WTC11 (cell line): ENCODE results near the gene DEFB114. TPM values are rescaled to one million over a fixed set of nuclear protein-coding genes. Genes with fewer than 3 reads are reported as not detected.

Experiments
- ATAC-seq: fragments of 200-7000 bp; cut with Tn5 transposase; 2 replicates; pipeline ENCODE4 v1.10.0; 2021; ENCODE audit warnings: mild to moderate bottlenecking, moderate library complexity
- Bru-seq: library from RNA; stranded (reverse); fragments of 400-500 nt; gene quantifications from one replicate; lab custom pipeline; 2021; lab: Mats Ljungman, UMichigan
- CTCF ChIA-PET: fragments of 300-600 bp; sonication (Branson Sonifier 250); formaldehyde crosslinking; loops from one replicate; lab custom pipeline; 2021; ENCODE audit warnings: antibody characterized with exemption; lab: Charles Lee
- POLR2A ChIA-PET: fragments of 350-600 bp; sonication (Branson Sonifier 250); formaldehyde crosslinking; loops from one replicate; lab custom pipeline; 2021; ENCODE audit warnings: antibody characterized with exemption; lab: Charles Lee
- DNase-seq: peaks from one replicate; pipeline ENCODE4 v3.0.0; 2021; ENCODE audit warnings: low spot score
- H3K27ac Mint-ChIP-seq: 2 replicates; pipeline ENCODE4 v1.8.0; 2021; ENCODE audit warnings: mixed read lengths
- H3K27me3 Mint-ChIP-seq: 2 replicates; pipeline ENCODE4 v1.8.0; 2021; ENCODE audit warnings: low read depth, mild to moderate bottlenecking, moderate library complexity, mixed read lengths
- H3K36me3 Mint-ChIP-seq: 2 replicates; pipeline ENCODE4 v1.8.0; 2021; ENCODE audit warnings: mixed read lengths
- H3K4me1 Mint-ChIP-seq: 2 replicates; pipeline ENCODE4 v1.8.0; 2022; ENCODE audit warnings: mixed read lengths
- H3K4me3 Mint-ChIP-seq: 2 replicates; pipeline ENCODE4 v1.8.0; 2021; ENCODE audit warnings: mild to moderate bottlenecking, moderate library complexity, mixed read lengths
- H3K9me3 Mint-ChIP-seq: 2 replicates; pipeline ENCODE4 v1.8.0; 2021; ENCODE audit warnings: mixed read lengths
- CREB1 ChIP-seq: sonication (generic); formaldehyde crosslinking; IDR thresholded peaks from 2 replicates; pipeline ENCODE4 v1.8.0; 2023; ENCODE audit warnings: mild to moderate bottlenecking, missing genetic modification reagents
- CREM ChIP-seq: sonication (generic); formaldehyde crosslinking; IDR thresholded peaks from 2 replicates; pipeline ENCODE4 v1.8.1; 2022; ENCODE audit warnings: mild to moderate bottlenecking, missing genetic modification reagents, moderate library complexity
- E2F5 ChIP-seq: sonication (generic); formaldehyde crosslinking; IDR thresholded peaks from 2 replicates; pipeline ENCODE4 v1.8.1; 2022; ENCODE audit warnings: mild to moderate bottlenecking, moderate library complexity, missing genetic modification reagents
- EMX1 ChIP-seq: fragments of 250-450 bp; sonication (Bioruptor Pico); IDR thresholded peaks from 2 replicates; pipeline ENCODE4 v1.8.0; 2021; ENCODE audit warnings: mild to moderate bottlenecking
- FOXP1 ChIP-seq: sonication (generic); formaldehyde crosslinking; IDR thresholded peaks from 2 replicates; pipeline ENCODE4 v1.8.0; 2022; ENCODE audit warnings: missing genetic modification reagents, mild to moderate bottlenecking, moderate library complexity, borderline replicate concordance
- GTF2I ChIP-seq: fragments of 250-450 bp; sonication (Bioruptor Pico); conservative IDR thresholded peaks from 2 replicates; pipeline ENCODE4 v1.4.0; 2021; ENCODE audit warnings: mild to moderate bottlenecking
- NR3C1 ChIP-seq: sonication (generic); formaldehyde crosslinking; conservative IDR thresholded peaks from 2 replicates; pipeline ENCODE4 v1.8.1; 2023; ENCODE audit warnings: low read depth, mild to moderate bottlenecking, missing genetic modification reagents
- OVOL2 ChIP-seq: fragments of 250-450 bp; sonication (Bioruptor Pico); IDR thresholded peaks from 2 replicates; pipeline ENCODE4 v1.9.0; 2021; ENCODE audit warnings: mild to moderate bottlenecking, borderline replicate concordance
- RELA ChIP-seq: sonication (generic); formaldehyde crosslinking; IDR thresholded peaks from 2 replicates; pipeline ENCODE4 v1.8.1; 2022; ENCODE audit warnings: missing genetic modification reagents, mild to moderate bottlenecking, borderline replicate concordance
- SMAD4 ChIP-seq: sonication (generic); formaldehyde crosslinking; IDR thresholded peaks from 2 replicates; pipeline ENCODE4 v1.8.0; 2022; ENCODE audit warnings: mild to moderate bottlenecking, missing genetic modification reagents
- SOX15 ChIP-seq: fragments of 250-450 bp; sonication (Bioruptor Pico); IDR thresholded peaks from 2 replicates; pipeline ENCODE4 v1.9.0; 2021; ENCODE audit warnings: mild to moderate bottlenecking
- TEAD4 ChIP-seq: sonication (generic); formaldehyde crosslinking; IDR thresholded peaks from 2 replicates; pipeline ENCODE4 v1.8.0; 2022; ENCODE audit warnings: mild to moderate bottlenecking, missing genetic modification reagents
- long read RNA-seq, 3 experiments: library from RNA in 1 of 3; library from capped mRNA in 1 of 3; library from polyadenylated mRNA in 1 of 3; unstranded in 2 of 3; stranded (forward) in 1 of 3; transcript quantifications; one replicate each; pipeline ENCODE4 v2.0.0, GENCODE V29; 2021
- total RNA-seq: library from RNA; stranded (reverse); gene quantifications from 3 replicates; pipeline ENCODE4 v1.2.3, GENCODE V29; 2021
- TF ChIP-seq, protein P1 (sequence below): sonication (generic); formaldehyde crosslinking; conservative IDR thresholded peaks from 2 replicates; pipeline ENCODE4 v1.8.1; 2023; ENCODE audit warnings: mild to moderate bottlenecking, low read depth, missing genetic modification reagents, moderate library complexity
- TF ChIP-seq, protein P2 (sequence below): sonication (generic); formaldehyde crosslinking; IDR thresholded peaks from 2 replicates; pipeline ENCODE4 v1.8.0; 2023; ENCODE audit warnings: mild to moderate bottlenecking, missing genetic modification reagents
- TF ChIP-seq, protein P3 (sequence below): sonication (generic); formaldehyde crosslinking; IDR thresholded peaks from 2 replicates; pipeline ENCODE4 v1.8.1; 2022; ENCODE audit warnings: missing genetic modification reagents, borderline replicate concordance
- TF ChIP-seq, protein P4 (sequence below): sonication (generic); formaldehyde crosslinking; IDR thresholded peaks from 2 replicates; pipeline ENCODE4 v1.8.0; 2022; ENCODE audit warnings: missing genetic modification reagents
- TF ChIP-seq, protein P5 (sequence below): fragments of 250-450 bp; sonication (Bioruptor Pico); conservative IDR thresholded peaks from 2 replicates; pipeline ENCODE4 v1.9.0; 2021; ENCODE audit warnings: mild to moderate bottlenecking
- TF ChIP-seq, protein P6 (sequence below): sonication (generic); formaldehyde crosslinking; IDR thresholded peaks from 2 replicates; pipeline ENCODE4 v1.8.1; 2022; ENCODE audit warnings: low read depth, missing genetic modification reagents, borderline replicate concordance

DEFB114 gene
- not detected in 3 replicates for total RNA-seq
- Bru-seq, nascent RNA = not detected
- long read RNA-seq, experiment 1 = 0 reads
- long read RNA-seq, experiment 2 = 0 reads
- long read RNA-seq, experiment 3 = 0 reads

GRCh38 chr6:49964064-49964463, at the start of gene DEFB114:
DEFB114 (minus strand) TSS chr6:49964164; CDS start chr6:49964105, 59 bp downstream.
- POLR2A ChIA-PET = no interaction called here
- Mint-ChIP-seq H3K9me3 (peaks cover 9% of the 10 kb centered on the region), H3K27ac (no peak within 1 kb of the TSS), H3K4me3 (no peak within 1 kb of the TSS), H3K4me1 (peaks cover 37% of the 10 kb centered on the region), H3K36me3 (peaks cover 7% of the 10 kb centered on the region), H3K27me3 (no peaks in the 10 kb centered on the region)
- CTCF ChIA-PET = no interaction called here
- ATAC-seq (no peak), DNase-seq (no peak)
- TF ChIP-seq RELA (CRISPR knock-in tag) = no peak
- TF ChIP-seq, protein P1, sequence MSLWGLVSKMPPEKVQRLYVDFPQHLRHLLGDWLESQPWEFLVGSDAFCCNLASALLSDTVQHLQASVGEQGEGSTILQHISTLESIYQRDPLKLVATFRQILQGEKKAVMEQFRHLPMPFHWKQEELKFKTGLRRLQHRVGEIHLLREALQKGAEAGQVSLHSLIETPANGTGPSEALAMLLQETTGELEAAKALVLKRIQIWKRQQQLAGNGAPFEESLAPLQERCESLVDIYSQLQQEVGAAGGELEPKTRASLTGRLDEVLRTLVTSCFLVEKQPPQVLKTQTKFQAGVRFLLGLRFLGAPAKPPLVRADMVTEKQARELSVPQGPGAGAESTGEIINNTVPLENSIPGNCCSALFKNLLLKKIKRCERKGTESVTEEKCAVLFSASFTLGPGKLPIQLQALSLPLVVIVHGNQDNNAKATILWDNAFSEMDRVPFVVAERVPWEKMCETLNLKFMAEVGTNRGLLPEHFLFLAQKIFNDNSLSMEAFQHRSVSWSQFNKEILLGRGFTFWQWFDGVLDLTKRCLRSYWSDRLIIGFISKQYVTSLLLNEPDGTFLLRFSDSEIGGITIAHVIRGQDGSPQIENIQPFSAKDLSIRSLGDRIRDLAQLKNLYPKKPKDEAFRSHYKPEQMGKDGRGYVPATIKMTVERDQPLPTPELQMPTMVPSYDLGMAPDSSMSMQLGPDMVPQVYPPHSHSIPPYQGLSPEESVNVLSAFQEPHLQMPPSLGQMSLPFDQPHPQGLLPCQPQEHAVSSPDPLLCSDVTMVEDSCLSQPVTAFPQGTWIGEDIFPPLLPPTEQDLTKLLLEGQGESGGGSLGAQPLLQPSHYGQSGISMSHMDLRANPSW (CRISPR knock-in tag) = no peak
- no peak for TF ChIP-seq NR3C1 (CRISPR knock-in tag)
- no peak for TF ChIP-seq GTF2I (CRISPR knock-in tag)
- TF ChIP-seq TEAD4 (CRISPR knock-in tag) = no peak
- no peak for TF ChIP-seq FOXP1 (CRISPR knock-in tag)
- TF ChIP-seq CREM = no peak
- no peak for TF ChIP-seq SOX15
- no peak for TF ChIP-seq SMAD4
- TF ChIP-seq, protein P2, sequence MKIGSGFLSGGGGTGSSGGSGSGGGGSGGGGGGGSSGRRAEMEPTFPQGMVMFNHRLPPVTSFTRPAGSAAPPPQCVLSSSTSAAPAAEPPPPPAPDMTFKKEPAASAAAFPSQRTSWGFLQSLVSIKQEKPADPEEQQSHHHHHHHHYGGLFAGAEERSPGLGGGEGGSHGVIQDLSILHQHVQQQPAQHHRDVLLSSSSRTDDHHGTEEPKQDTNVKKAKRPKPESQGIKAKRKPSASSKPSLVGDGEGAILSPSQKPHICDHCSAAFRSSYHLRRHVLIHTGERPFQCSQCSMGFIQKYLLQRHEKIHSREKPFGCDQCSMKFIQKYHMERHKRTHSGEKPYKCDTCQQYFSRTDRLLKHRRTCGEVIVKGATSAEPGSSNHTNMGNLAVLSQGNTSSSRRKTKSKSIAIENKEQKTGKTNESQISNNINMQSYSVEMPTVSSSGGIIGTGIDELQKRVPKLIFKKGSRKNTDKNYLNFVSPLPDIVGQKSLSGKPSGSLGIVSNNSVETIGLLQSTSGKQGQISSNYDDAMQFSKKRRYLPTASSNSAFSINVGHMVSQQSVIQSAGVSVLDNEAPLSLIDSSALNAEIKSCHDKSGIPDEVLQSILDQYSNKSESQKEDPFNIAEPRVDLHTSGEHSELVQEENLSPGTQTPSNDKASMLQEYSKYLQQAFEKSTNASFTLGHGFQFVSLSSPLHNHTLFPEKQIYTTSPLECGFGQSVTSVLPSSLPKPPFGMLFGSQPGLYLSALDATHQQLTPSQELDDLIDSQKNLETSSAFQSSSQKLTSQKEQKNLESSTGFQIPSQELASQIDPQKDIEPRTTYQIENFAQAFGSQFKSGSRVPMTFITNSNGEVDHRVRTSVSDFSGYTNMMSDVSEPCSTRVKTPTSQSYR (CRISPR knock-in tag) = no peak
- TF ChIP-seq E2F5 = no peak
- TF ChIP-seq EMX1 (CRISPR knock-in tag) = no peak
- TF ChIP-seq OVOL2 (CRISPR knock-in tag) = no peak
- TF ChIP-seq, protein P3, sequence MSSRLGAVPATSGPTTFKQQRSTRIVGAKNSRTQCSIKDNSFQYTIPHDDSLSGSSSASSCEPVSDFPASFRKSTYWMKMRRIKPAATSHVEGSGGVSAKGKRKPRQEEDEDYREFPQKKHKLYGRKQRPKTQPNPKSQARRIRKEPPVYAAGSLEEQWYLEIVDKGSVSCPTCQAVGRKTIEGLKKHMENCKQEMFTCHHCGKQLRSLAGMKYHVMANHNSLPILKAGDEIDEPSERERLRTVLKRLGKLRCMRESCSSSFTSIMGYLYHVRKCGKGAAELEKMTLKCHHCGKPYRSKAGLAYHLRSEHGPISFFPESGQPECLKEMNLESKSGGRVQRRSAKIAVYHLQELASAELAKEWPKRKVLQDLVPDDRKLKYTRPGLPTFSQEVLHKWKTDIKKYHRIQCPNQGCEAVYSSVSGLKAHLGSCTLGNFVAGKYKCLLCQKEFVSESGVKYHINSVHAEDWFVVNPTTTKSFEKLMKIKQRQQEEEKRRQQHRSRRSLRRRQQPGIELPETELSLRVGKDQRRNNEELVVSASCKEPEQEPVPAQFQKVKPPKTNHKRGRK (CRISPR knock-in tag) = no peak
- TF ChIP-seq, protein P4, sequence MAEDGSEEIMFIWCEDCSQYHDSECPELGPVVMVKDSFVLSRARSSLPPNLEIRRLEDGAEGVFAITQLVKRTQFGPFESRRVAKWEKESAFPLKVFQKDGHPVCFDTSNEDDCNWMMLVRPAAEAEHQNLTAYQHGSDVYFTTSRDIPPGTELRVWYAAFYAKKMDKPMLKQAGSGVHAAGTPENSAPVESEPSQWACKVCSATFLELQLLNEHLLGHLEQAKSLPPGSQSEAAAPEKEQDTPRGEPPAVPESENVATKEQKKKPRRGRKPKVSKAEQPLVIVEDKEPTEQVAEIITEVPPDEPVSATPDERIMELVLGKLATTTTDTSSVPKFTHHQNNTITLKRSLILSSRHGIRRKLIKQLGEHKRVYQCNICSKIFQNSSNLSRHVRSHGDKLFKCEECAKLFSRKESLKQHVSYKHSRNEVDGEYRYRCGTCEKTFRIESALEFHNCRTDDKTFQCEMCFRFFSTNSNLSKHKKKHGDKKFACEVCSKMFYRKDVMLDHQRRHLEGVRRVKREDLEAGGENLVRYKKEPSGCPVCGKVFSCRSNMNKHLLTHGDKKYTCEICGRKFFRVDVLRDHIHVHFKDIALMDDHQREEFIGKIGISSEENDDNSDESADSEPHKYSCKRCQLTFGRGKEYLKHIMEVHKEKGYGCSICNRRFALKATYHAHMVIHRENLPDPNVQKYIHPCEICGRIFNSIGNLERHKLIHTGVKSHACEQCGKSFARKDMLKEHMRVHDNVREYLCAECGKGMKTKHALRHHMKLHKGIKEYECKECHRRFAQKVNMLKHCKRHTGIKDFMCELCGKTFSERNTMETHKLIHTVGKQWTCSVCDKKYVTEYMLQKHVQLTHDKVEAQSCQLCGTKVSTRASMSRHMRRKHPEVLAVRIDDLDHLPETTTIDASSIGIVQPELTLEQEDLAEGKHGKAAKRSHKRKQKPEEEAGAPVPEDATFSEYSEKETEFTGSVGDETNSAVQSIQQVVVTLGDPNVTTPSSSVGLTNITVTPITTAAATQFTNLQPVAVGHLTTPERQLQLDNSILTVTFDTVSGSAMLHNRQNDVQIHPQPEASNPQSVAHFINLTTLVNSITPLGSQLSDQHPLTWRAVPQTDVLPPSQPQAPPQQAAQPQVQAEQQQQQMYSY = no peak
- TF ChIP-seq, protein P5, sequence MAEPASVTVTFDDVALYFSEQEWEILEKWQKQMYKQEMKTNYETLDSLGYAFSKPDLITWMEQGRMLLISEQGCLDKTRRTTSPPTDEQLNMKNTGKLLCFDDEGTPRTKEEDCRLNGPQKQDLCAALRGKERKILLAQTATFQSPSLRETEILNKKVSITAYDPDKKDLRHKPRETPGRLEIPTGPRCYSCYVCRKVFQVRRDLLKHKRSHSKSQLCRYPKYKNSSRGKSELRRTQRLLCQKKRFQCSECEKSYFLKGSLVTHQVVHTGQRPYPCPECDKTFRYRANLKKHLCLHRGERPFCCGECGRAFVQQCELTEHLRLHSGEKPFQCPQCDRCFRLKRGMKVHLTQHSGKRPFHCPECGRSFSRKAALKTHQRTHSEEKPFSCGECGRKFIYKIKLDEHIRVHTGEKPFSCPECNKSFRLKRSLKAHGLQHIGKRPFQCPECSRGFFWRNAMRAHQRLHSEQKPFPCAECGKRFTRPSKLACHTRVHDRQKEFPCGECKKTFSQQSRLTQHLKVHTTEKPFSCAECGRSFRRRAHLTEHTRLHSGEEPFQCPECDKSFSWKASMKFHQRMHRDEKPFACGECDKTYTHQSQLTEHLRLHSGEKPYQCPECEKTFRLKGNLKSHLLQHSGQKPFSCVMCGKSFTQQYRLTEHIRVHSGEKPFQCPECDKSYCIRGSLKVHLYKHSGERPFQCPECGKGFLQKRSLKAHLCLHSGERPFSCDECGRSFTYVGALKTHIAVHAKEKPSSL (CRISPR knock-in tag) = no peak
- TF ChIP-seq CREB1 (CRISPR knock-in tag) = no peak
- TF ChIP-seq, protein P6, sequence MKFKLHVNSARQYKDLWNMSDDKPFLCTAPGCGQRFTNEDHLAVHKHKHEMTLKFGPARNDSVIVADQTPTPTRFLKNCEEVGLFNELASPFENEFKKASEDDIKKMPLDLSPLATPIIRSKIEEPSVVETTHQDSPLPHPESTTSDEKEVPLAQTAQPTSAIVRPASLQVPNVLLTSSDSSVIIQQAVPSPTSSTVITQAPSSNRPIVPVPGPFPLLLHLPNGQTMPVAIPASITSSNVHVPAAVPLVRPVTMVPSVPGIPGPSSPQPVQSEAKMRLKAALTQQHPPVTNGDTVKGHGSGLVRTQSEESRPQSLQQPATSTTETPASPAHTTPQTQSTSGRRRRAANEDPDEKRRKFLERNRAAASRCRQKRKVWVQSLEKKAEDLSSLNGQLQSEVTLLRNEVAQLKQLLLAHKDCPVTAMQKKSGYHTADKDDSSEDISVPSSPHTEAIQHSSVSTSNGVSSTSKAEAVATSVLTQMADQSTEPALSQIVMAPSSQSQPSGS (CRISPR knock-in tag) = no peak
- TF ChIP-seq, all 79 proteins: peak for 0
